HTR-8/SVneo (cell line): Measurements from ENCODE around the gene SCTR.

Experiments used
- DNase-seq: peaks from one replicate; pipeline ENCODE4 v3.0.0; 2011; ENCODE audit warnings: low spot score, mixed read lengths; ENCODE audit not compliant: insufficient read length
- FAIRE-seq: peaks from 2 replicates; lab custom pipeline; 2011; peaks lifted over from hg19 to GRCh38; lab: Jason Lieb, UNC

The SCTR gene

DNA sequence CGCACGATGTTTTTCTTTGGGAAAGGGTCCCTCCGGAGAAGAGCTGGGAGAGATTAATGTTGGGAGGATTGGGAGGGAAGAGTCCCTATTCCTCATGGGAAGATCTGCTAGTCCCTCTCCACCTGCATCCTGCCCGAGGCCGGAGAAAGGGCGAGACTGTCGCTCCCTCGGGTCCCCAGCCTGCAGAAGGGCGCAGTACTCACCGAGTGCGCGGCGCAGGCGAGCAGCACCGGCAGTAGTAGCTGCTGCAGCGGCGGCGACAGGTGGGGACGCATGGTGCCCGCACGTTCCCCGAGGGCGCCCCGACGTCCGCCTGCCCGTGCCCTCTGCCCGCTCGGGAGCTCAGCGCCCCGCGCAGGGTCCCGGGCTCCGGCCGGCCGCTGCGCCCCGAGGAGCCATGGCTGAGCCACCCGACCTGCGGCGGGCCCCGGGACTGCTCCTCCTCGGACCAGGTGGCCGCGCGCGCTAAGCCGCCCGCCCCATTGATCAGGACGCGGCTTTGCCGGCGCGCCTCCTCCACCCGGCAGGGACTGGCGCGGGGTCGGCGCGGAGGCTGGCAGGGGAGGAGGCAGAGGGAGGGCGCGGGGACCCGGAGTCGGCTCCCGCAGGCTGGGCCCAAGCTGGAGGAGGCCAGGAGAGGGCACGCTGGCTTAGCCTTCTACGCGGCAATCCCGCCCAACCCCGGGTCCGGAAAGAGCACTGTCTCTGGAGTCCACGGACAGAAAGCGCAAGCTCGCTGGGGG is at the start of gene SCTR:
Gene SCTR, minus strand, starts transcription at position 532 of the 743 bp plus-strand sequence. Its CDS starts 257 bp downstream, at position 275.
- DNase-seq (no peak), FAIRE-seq (no peak)

DNA sequence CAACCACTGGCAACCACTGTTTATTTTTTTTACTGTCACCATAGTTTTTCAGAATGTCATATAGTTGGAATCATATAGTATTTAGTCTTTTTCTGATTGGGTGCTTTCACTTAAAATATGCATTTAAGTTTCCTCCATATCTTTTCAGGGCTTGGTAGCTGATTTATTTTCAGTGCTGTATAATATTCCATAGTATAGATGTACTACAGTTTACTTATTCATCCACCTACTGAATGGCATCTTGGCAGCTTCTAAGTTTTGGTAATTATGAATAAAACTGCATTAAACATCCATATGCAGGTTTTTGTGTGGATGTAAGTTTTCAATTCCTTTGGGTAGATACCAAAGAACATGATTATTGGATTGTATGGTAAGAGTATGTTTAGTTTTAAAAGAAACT is 43.0 kb upstream of the SCTR start:
- FAIRE-seq (no peak), DNase-seq (no peak)

DNA sequence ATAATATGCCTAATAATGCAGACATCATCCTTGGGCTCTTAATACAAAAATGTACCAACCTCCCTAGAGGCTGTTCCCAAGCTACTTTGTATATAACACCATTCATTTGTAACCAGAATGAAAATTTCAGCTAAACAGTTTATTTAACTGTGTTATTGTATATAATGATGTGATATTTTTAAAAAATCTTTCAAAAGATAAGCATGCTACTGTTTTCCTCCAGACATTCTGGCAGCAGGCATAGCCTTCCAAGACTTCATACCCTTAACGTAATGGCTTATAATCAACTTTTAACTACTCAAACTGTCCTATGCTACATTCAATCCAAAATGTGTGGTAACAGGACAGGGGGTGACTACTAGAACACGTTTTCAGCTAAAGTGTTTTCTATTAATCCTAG is 41.2 kb upstream of the SCTR start:
- no peak for FAIRE-seq

DNA sequence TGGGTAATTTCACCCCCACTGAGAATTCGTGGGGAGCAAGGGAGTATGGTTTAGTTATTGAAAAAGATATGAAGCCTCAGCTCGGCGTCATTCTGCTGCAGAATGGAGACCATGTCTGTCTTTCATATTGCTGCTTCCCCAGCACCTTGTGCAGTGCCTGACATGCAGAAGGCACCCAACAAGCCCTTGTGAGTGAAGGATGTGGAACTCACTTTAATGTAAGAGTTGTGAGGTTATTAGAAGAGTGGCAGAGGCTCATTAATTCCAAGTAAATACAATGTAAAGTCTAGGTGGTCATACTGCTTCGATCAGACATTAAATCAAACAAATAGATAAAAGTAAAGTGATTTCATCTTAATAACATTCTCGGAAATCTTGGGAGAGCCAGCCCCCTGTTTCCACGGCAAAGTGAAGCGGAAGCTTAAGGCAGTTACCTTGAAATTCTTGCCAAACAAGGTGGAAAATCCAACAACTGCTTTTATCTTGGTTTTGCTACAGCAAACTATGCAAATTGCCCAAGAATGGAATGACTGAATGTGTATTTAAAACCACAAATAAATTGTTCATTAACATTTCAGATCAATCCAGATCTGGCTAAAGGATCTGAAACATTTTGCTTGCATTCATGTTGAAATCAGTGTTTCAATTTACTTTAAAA is 29.5 kb upstream of the SCTR start:
- DNase-seq (no peak), FAIRE-seq (no peak)

More for the DNA sequence above, 41.2 kb upstream of the SCTR start:
- DNase-seq = no peak

DNA sequence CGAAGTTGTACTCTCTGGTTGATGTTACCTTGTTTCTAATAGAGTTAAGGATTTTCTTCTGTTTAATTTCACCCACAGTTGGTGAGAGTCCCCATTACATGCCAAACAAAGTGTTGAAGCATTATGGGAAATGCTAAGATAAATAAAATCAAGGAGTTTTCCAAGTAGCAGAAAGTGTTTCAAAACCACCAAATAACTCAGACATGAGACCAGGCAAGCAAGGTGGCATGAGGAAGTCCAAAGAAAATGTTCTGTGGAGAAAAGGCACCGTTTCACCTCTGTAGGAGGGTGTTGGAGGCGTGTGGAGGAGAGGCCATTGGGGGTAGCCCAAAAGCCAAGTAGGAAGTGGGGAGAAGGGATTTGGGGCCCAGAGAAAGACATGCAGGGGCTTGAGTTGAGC is 28.6 kb upstream of the SCTR start:
- DNase-seq (no peak), FAIRE-seq (no peak)

DNA sequence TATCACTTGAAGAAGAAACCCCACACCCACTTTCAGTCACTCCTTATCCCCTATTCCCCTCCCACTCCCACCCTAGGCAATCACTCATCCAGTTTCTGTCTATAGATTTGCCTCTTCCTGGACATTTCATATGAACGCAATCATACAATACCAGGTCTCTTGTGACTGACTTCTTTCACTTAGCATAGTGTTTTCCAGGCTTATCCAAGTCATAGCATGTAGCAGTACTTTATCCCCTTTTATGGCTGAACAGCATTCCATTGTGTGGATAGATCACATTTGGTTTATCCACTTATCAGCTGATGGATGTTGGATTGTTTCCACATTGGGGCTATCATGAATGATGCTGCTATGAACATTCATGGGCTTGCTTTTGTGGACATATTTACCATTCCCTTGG is 26.6 kb upstream of the SCTR start:
- FAIRE-seq = no peak
- DNase-seq = no peak

DNA sequence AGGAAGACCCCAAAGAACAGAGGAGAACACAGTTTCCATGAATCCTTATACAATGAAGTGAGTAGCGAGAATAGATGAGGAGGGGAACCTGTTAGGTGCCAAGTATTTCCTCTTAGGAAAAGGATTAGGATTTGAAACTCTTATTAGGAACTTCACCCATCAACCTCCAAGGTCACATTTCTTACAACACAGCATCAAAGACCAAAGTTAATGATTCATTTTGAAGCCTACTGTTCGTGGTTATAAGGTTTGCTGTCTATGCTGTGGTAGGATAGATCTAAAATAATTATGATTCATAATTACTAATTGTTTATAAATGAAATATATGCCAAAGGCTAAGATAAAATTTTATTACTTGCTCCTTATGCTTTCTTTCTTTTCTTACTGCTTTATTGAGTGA is 26.1 kb upstream of the SCTR start:
- no peak for DNase-seq
- FAIRE-seq = no peak

DNA sequence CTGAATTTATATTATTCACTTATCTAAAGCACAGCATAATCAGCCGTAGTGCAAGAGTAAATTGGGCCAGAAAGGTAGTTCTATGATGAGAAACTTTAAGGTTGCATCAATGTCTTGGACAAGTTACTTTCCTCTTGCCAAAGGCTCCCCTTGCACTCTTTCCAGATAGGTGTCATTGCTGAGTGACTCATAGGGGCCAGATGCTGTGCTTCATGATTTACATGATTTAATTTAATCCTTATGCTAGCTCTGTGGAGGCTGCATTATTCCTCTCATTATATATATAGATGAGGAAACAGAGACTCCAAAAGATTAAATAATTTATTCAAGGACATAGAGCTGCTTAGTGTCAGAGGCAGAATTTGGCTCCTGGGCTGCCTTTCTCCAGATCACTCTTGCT is 25.0 kb upstream of the SCTR start:
- DNase-seq (peak; percentile 23), FAIRE-seq (no peak)

DNA sequence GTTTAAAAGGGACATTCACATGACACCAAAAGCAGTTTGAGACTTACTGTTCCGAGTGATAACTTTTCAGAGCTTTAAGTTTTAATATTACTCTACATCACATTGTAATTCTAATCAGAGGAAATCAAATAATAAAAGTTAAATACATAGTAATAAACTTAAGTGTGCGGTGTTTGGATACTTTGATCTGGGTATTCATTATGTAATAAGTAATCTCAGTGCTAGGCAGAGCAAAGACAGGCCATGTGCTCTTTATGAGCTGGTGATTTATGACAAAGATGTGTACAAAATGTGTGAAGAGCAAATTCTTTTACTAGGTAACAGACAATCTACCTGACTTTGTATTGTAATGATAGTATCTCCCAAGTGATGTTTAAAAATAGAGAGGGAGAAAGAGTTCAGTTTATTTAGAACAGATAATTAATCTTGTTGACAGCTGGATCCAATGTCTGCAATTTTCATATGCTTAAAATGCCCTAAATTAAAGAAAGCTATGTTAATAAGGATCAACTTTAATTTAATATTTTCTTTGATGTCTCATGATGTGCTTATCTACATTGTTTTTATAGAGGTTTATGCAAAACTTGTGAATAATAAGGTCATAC is 24.3 kb upstream of the SCTR start:
- no peak for FAIRE-seq
- DNase-seq = no peak

DNA sequence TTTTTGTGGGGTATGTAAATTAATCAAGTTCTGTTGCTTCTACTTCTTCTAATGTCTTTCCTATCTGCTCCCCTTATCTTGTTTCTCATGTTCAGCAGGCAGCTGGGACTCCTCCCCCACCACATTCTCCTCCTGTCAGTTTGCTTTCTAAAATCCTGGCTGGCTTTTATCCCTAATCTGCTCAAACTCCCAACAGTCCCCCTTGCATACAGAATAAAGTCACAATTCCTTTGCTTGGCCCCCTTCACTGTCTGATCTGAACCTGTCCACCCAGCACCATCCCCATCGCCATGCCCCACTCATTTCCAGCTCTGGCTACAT is 22.1 kb upstream of the SCTR start:
- FAIRE-seq = no peak

DNA sequence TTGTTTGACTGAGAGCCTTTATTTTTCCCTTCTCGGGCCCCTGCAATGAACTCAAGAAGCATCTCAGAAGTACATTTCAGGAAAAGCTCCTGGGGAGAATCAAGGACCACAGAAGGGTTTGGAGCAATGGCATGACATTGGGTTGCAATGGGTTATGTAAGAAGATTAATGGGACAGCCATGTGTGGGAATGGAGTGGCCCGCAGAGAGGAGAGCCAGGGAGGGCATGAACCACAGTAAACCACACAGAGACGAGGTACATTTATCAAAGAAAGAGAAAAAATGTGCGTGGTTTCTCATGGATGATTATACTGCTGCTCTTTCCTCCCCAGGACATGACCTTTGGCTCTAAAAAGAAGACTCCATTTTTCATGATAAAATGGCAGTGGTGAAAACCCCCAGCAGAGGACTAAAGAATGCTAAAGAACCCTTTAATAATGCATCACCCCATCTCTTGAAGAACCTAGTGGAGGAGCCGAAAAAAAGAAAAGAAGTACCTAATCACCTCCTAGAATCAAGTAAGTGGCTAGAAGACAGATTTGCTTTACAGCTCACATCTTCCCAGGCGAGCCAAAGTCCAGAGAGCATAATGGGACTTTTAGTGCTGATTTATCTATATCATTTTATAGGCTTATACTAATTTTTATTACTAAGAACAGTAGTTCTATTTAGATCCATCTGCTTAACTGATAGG is 21.6 kb upstream of the SCTR start:
- no peak for FAIRE-seq
- no peak for DNase-seq

More for the DNA sequence above, 22.1 kb upstream of the SCTR start:
- no peak for DNase-seq

DNA sequence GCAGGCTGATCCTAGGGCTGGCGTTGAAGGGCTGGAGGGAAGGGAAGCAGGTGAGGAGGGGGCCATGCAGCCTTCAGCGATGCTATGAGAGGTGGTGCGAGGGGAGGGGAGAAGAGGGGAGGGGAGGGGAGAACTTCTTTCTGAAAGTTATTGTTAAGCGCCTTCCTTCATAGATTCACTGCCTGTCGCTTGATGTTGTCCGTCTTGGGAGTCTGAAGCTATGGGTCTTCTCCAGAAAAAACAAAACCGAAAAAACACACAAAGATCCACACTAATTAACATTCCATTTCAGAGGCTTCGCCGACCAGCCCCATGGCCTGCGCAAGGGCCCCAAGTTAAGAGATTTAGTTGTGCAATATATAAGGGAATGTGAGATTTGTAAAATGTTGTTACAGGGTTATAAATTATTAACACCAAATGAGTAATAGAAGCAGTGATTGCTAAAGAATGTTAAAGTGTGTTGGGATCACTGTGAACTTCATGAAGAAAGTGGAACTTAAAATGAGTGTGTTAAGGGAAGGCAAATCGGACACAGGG is 20.7 kb upstream of the SCTR start:
- DNase-seq = no peak
- FAIRE-seq = no peak

DNA sequence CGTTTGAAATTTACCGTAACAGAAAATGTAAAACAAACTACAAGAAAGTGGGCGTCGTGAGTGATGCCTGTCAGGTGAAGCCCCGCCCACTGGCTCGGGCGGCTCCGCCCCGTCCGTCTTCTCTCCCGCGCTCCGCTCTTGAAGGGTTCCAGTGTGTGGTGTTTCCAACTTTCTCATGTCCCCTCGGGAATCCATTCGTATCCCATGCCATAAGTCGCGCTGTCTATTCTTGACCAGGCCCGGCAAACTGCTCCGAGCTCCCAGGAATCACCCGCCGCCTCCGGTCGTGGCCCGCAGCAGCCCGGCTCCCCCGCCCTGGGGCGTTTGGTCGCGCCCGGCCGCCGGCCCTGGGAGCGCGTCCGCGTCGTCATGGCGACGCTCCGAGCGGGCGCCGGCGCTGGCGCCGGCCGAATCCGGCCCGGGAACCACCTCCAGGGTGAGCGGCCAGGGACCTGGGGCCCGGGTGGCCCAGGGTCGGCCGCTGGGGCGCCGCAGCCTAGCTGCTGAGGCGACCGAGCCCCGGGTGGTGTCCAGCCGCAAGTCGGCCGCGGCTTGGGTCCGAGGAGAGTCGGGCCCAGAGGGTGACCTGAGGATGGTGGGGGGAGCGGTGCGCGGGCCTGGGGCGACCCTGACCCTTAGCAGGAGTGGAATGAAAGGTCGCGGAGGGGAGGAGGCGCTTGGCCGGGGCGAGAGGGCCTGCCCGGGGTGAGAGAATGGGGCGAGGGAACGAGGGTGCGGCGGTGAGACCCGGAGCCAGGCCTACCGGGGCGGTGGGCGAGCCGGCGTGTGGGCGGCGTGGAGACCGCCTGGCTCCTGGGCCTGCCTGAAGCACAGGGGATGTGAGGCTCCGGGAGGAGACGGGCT is 20.0 kb upstream of the SCTR start, which contains the start of gene CFAP221:
Gene CFAP221, plus strand, starts transcription at position 375 of the 864 bp plus-strand sequence. CDS start 1,683 bp downstream, outside the sequence.
- FAIRE-seq (peak; percentile 28), DNase-seq (peak; percentile 63)

DNA sequence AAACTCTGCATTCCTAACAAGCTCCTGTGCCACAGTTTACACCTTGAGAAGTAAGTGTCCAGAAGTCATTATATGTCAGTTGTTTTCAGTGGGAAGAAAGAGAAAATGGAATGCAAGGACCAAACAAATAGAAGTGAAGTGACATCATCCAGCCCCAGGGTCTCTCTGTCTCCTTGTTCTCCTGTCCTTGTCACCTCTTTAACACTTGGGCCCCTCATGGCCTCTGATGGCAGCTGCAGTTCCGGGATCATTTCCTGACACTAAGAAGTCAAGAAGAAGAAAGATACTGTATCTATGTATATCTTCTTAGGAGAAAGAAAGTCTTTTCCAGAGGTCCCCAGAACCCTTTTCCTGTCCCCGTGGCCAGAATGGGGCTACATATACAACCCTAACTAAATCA is 17.2 kb upstream of the SCTR start:
- FAIRE-seq (no peak), DNase-seq (no peak)

DNA sequence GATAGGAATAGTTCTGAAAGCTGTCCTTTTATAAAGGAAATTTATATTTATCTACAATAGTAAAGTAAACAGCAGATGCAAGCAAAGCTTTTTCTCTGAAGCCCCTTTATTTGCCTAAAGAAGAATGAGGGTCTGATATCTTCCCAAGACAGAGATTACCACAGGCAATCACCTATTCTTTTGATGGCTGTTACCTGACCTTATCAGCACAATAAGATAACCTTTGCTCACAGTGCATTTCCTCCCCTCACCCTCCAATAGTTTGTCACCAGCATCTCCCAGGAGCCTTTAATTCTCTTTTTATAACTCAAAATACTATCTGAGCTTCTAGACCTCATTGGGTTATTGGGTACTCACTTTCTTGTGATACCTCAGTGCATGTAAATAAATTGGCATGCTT is 13.5 kb upstream of the SCTR start:
- DNase-seq (no peak), FAIRE-seq (no peak)

DNA sequence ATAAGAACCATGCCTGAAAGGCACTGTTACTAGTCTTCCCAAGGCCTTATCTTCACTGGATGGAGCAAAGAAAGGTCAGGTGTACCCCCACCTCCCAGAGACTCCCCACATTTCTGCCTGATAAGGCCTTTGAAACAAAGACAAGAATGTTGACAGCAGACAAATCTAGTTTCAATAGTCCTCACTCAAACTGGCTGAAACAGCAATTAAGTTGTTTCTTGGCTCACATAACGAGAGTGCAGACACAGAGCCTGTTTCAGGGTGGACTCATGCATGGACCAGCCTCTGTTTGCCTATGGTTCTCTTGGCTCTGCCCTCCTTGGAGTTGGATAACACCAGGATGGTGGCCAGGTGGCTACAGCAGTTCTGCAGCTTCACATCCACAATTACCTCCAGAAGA is 12.4 kb upstream of the SCTR start:
- no peak for FAIRE-seq
- DNase-seq = no peak

DNA sequence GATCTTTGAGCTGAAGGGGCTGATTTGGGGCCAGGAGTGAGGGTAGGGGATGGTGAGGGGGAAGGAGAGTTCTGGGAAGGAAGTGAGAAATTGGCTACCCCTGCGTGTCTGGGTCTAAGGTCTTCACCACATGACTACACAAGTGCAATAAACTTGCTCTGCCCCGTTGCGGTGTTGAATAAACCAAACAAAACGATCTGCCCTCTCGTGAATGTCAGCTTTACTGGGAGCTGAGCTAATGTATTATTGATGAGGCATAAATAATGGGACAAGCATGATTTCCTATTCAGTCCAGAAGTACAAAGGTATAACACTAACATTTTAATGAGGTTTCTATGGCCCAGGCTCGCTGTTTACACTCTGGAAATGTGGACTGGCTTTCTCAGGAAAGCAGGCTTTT is 11.9 kb upstream of the SCTR start:
- FAIRE-seq (no peak), DNase-seq (no peak)

DNA sequence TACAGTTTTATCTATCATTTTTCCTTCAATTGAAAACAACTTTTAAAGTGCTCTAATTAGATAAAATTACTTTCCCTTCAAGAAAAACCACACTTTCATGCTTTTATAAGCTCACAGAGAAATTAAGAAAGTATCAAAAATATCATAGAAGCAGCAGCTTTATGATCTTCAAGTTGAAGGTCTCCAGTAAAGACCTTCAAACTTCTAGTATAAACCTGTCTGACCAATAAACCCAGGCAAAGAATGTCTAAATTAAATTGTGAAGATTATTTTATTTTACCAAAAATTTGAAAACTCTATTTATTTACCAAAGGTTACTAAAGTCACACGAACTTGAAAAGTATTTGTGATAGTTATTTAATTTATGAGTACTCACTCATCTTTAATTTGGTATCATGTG is 9.3 kb upstream of the SCTR start:
- DNase-seq (no peak), FAIRE-seq (no peak)

DNA sequence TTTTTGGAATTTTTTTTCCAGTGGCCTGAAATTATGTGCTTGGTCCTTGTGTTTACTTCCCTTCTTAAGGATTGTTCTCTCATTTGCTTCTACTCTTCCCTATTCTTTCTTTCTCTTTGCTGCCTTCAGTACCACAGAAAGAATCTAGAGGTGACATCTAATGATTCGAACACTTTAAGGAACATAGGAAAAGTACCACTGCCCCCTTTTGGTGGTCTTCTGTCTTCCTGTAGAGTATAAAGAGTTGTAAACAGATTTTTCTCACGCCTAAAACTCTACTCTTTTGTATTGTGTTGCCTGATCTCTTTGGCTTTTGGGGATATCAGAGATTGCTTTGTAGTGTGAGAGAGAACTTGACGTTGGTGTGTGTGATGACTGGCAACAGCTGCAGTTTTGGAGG is 7.0 kb upstream of the SCTR start:
- no peak for FAIRE-seq
- DNase-seq = no peak

DNA sequence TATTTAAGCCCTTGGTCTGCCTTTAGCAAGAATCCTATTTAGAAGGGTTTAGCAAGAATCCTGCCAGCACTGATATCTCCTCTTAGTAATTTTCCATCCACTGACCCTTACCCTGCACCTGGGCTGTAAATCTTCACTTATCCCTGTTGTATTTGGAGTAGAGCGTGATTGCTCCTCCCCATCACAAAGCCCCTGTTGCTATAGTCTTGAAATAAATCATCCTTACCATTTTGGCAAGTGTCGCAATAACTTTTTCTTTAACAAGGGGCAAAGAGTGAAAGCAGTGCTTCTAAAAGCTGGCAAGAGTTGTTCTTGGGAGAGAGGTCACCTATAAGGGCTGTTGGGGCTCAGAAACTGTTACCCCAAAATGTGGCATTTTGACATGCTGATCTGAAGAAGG is 3.7 kb upstream of the SCTR start:
- no peak for FAIRE-seq
- no peak for DNase-seq
